ENCODE measurements around the gene ASB15.

Gene ASB15

DNA sequence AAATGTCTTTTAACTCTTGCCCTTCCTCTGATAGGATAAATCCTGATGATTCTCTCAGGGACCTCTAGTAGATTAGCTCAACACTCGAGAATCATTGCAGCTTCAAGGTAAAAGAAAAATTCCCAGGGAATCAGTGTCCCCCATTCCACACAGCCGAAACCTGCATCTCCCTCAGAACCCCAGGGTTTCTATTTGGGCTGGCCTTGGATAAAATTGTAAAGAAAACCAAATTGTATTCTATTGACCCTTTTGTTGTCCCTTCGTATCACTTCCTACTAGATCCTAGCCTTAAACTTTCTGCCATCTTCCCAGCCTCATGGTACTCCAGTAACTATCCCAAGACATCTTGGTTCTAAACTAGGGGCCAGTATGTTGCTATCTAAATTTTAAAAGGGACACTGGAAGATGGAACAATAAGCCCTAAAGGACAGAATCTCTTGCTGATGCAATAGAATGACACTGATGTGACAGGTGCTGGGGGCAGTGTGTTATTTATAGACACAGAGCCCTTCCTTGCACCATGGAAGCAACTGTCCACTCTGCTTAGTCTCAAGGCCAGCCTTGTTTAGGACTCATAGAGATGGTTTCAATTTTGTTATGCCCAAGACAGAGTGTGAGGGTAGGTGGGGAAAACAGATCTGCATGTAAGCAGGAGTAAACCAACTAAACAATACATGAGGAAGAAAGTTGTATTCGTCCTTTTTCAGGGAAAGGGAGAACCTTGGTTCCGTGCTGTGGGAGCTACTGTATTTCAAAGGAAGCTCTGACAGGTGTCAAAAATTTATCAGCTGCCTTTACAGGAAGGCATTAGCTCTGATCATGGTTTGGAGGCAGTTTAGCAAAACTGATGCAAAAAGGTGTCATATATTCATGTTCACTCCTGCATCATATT, 7.6 kb downstream of the ASB15 start:
- DNase-seq (ENCODE audit: extremely low read depth, low read depth), result no peak
- H3K4me3 ChIP-seq (replicated peaks; ENCODE audit: low read depth, low read length), result no peak overlapping the region
- TF ChIP-seq, protein P1, sequence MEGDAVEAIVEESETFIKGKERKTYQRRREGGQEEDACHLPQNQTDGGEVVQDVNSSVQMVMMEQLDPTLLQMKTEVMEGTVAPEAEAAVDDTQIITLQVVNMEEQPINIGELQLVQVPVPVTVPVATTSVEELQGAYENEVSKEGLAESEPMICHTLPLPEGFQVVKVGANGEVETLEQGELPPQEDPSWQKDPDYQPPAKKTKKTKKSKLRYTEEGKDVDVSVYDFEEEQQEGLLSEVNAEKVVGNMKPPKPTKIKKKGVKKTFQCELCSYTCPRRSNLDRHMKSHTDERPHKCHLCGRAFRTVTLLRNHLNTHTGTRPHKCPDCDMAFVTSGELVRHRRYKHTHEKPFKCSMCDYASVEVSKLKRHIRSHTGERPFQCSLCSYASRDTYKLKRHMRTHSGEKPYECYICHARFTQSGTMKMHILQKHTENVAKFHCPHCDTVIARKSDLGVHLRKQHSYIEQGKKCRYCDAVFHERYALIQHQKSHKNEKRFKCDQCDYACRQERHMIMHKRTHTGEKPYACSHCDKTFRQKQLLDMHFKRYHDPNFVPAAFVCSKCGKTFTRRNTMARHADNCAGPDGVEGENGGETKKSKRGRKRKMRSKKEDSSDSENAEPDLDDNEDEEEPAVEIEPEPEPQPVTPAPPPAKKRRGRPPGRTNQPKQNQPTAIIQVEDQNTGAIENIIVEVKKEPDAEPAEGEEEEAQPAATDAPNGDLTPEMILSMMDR (IDR thresholded peaks at IDR 0.05; ENCODE audit: low read depth, low read length, missing control alignments), result no peak

DNA sequence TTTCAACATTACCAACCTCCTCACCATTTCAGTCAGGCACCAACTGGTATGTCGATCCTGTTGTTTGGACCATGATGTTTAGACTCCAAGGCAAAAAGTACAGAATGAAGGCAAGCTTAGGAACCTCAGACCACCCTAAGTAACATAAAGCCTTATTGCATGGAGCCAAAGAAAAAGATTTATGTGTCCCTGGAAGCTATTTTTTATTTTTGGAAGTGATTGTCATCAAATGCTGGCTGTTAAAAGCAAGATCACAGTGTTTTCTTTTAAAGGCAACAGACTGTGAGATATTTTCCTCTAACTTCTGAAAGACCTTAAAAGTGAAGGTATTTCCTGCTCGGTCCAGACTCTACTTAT, 8.2 kb downstream of the ASB15 start:
- no peak for DNase-seq (ENCODE audit: extremely low read depth, low read depth)
- TF ChIP-seq, protein P1 (IDR thresholded peaks at IDR 0.05; ENCODE audit: low read depth, low read length, missing control alignments), result no peak
- no peak overlapping the region for H3K4me3 ChIP-seq (replicated peaks; ENCODE audit: low read depth, low read length)

DNA sequence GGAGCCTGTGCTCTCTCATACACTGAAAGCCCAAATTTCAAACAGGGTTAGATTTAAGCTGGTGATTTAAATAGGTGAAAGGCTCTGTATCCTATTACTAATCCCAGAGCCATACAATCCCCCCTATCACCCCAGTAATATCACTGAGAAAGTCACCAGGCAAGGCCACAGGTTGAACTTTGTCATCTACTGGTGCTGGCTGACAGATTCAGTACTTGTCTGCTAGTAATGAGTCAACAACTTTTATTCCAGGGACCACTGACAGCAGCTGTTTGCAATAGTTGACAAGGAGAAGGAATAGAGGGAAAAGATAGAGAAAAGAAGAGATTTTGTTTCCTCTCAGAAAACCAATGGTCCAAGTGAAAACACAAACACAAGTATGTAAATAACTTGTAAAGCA, 10.4 kb downstream of the ASB15 start:
- H3K4me3 ChIP-seq (replicated peaks; ENCODE audit: low read depth, low read length), result no peak overlapping the region
- no peak for DNase-seq (ENCODE audit: extremely low read depth, low read depth)
- TF ChIP-seq, protein P1 (IDR thresholded peaks at IDR 0.05; ENCODE audit: low read depth, low read length, missing control alignments), result no peak

DNA sequence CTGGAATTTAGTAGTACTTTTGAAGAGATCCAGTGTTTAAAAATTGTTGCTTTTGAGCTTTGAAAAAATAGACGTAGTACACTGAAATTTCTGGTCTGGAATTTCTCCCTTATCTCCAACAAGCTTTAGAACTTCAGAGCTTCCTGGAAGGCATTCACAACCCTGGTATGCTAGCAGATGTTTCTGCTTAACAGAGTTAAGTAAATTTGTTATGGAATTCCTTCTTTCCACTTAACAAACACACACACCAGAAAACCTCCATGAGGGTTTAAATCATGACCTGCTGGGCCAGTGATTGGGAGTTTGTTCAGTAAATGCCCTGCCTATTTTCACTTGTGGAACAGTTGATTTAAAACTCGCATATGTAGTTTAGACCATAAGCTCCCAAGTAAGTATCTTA, 13.7 kb downstream of the ASB15 start:
- H3K4me3 ChIP-seq (replicated peaks; ENCODE audit: low read depth, low read length), result no peak overlapping the region
- TF ChIP-seq, protein P1 (IDR thresholded peaks at IDR 0.05; ENCODE audit: low read depth, low read length, missing control alignments), result no peak
- DNase-seq (ENCODE audit: extremely low read depth, low read depth), result no peak

DNA sequence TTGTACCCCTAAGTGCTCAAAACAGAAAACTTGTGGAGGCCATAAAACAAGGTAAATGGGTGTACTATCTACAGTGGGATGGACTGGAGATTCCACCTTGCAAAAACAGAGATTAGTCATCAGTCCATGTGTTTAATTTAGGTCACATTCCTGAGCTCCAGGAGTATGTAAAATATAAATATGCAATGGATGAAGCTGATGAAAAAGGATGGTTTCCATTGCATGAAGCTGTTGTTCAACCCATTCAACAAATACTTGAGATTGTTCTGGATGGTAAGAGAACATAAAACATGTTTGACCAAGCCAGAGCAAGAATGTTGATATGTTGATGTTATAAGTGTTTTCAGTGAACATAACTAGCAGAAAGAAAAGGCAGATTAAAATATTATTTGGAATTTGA, 14.6 kb downstream of the ASB15 start:
- H3K4me3 ChIP-seq (replicated peaks; ENCODE audit: low read depth, low read length), result no peak overlapping the region
- TF ChIP-seq, protein P1 (IDR thresholded peaks at IDR 0.05; ENCODE audit: low read depth, low read length, missing control alignments), result no peak
- no peak for DNase-seq (ENCODE audit: extremely low read depth, low read depth)

DNA sequence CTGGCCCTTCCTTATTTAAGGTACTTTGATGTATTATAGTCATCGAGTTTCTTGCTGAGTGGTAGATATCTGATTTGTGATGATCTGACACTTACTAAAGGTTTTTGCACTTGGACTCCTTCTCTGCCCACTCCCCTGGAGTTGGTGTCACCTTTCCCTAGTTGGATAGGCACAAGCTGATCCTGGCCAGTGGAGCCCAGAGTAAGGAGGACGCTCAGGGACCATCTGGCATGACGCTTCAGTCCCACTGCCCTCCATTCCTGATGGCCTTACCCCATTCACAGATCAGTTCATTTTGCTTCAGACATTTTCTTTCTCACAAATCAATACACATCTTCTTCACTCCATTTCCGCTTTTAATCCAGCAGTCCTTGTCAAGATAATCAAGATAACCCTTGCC, 20.1 kb downstream of the ASB15 start:
- TF ChIP-seq, protein P1 (IDR thresholded peaks at IDR 0.05; ENCODE audit: low read depth, low read length, missing control alignments), result no peak
- DNase-seq (ENCODE audit: extremely low read depth, low read depth), result no peak
- H3K4me3 ChIP-seq (replicated peaks; ENCODE audit: low read depth, low read length), result no peak overlapping the region

All from HFF-Myc (cell line).